ENCODE results near the gene LIMCH1.

LIMCH1 gene

GRCh38 chr4:41747230-41748055 is 209.5 kb downstream of the LIMCH1 start:
- ATAC-seq (ENCODE audit: low read depth), result no peak
- Mint-ChIP-seq H3K4me1 (no peaks in the 10 kb centered on the region), H3K4me3 (no peak overlapping the region), H3K9me3 (no peaks in the 10 kb centered on the region), H3K27me3 (peaks cover 27% of the 10 kb centered on the region), H3K36me3 (no peaks in the 10 kb centered on the region), H3K27ac (no peak overlapping the region)
- DNase-seq (ENCODE audit: low spot score in 2 of 2), result no peak

GRCh38 chr4:41748074-41748570 is 210.2 kb downstream of the LIMCH1 start:
- Mint-ChIP-seq H3K4me1 (no peaks in the 10 kb centered on the region), H3K36me3 (no peaks in the 10 kb centered on the region), H3K4me3 (no peak overlapping the region), H3K27me3 (peaks cover 28% of the 10 kb centered on the region), H3K27ac (no peak overlapping the region), H3K9me3 (no peaks in the 10 kb centered on the region)
- DNase-seq (ENCODE audit: low spot score in 2 of 2), result no peak
- no peak for ATAC-seq (ENCODE audit: low read depth)

- DNase-seq (ENCODE audit: low spot score in 2 of 2), result no peak
- H3K9me3 Mint-ChIP-seq, result no peaks in the 10 kb centered on the region
- peaks cover 33% of the 10 kb centered on the region for H3K27me3 Mint-ChIP-seq
- H3K4me1 Mint-ChIP-seq, result no peaks in the 10 kb centered on the region
- ATAC-seq (ENCODE audit: low read depth), result no peak
- no peak within 1 kb of the TSS for H3K4me3 Mint-ChIP-seq
- H3K27ac Mint-ChIP-seq, result no peak within 1 kb of the TSS
- no peaks in the 10 kb centered on the region for H3K36me3 Mint-ChIP-seq
Observed at GRCh38 chr4:41748571-41749475, 210.9 kb downstream of the LIMCH1 start, which contains the start of gene PHOX2B. Gene PHOX2B, minus strand, starts transcription at chr4:41748725. Its CDS starts 115 bp downstream, at chr4:41748610.

- Mint-ChIP-seq H3K27me3 (peaks cover 28% of the 10 kb centered on the region), H3K9me3 (no peaks in the 10 kb centered on the region), H3K27ac (no peak overlapping the region), H3K4me1 (no peaks in the 10 kb centered on the region), H3K36me3 (no peaks in the 10 kb centered on the region), H3K4me3 (no peak overlapping the region)
- no peak for DNase-seq (ENCODE audit: low spot score in 2 of 2)
- no peak for ATAC-seq (ENCODE audit: low read depth)
Observed at GRCh38 chr4:41749631-41750039, 211.7 kb downstream of the LIMCH1 start.

Measured in memory B cell (primary cell).